ENCODE measurements around the gene ATP11A.

- TF ChIP-seq POLR2A (IDR thresholded peaks at IDR 0.05; ENCODE audit: low read length) (no peak), GATA1 (IDR thresholded peaks at IDR 0.05; ENCODE audit: low read depth, low read length) (no peak)
Measured at GRCh38 chr13:112744168-112745021, 54.6 kb downstream of the ATP11A start.

Measured in erythroblast (primary cell).